GM23338 (cell line): ENCODE data around the gene WNK1. TPM values are rescaled to one million over a fixed set of nuclear protein-coding genes. Genes with fewer than 3 reads are reported as not detected.

Experiments used
- ATAC-seq: fragments of 200-7000 bp; cut with Tn5 transposase; 3 replicates; pipeline ENCODE4 v1.9.1; 2020
- DNase-seq: peaks from one replicate; pipeline ENCODE4 v3.0.0-alpha.2; 2015; ENCODE audit warnings: low spot score
- H2AFZ ChIP-seq: fragments of 200-600 bp; sonication (generic); 2 replicates; pipeline ENCODE4 v1.8.0; 2016; ENCODE audit warnings: antibody characterized with exemption, mild to moderate bottlenecking, moderate library complexity
- H3F3A ChIP-seq: fragments of 200-600 bp; sonication (generic); replicated peaks from 2 replicates; pipeline ENCODE4 v1.8.0; 2017; ENCODE audit warnings: antibody characterized with exemption, mixed run types, low read depth
- H3K27ac ChIP-seq: fragments of 200-600 bp; sonication (generic); 2 replicates; pipeline ENCODE4 v1.6.1; 2016; ENCODE audit warnings: low read depth
- H3K27me3 ChIP-seq: fragments of 200-600 bp; sonication (generic); 2 replicates; pipeline ENCODE4 v1.8.0; 2016; ENCODE audit warnings: mild to moderate bottlenecking, mixed run types, moderate library complexity; ENCODE audit not compliant: insufficient read depth
- H3K36me3 ChIP-seq: fragments of 200-600 bp; sonication (generic); 2 replicates; pipeline ENCODE4 v1.8.0; 2016; ENCODE audit warnings: mild to moderate bottlenecking; ENCODE audit not compliant: insufficient read depth
- H3K4me1 ChIP-seq: fragments of 200-600 bp; sonication (generic); 2 replicates; pipeline ENCODE4 v1.8.0; 2016; ENCODE audit warnings: mild to moderate bottlenecking, moderate library complexity; ENCODE audit not compliant: insufficient read depth
- H3K4me2 ChIP-seq: fragments of 200-600 bp; sonication (generic); 2 replicates; pipeline ENCODE4 v1.7.1; 2017; ENCODE audit warnings: mixed run types
- H3K4me3 ChIP-seq: fragments of 200-600 bp; sonication (generic); 2 replicates; pipeline ENCODE4 v1.6.1; 2016; ENCODE audit warnings: mixed run types
- H3K79me2 ChIP-seq: fragments of 200-600 bp; sonication (generic); replicated peaks from 2 replicates; pipeline ENCODE4 v1.8.0; 2017; ENCODE audit warnings: mild to moderate bottlenecking; ENCODE audit not compliant: insufficient read depth
- H3K9me2 ChIP-seq: fragments of 200-600 bp; sonication (generic); 2 replicates; pipeline ENCODE4 v1.8.0; 2017; ENCODE audit not compliant: insufficient read depth
- H4K20me1 ChIP-seq: fragments of 200-600 bp; sonication (generic); replicated peaks from 2 replicates; pipeline ENCODE4 v1.8.0; 2017; ENCODE audit warnings: mild to moderate bottlenecking; ENCODE audit not compliant: insufficient read depth
- H3K27ac Mint-ChIP-seq: 2 replicates; pipeline ENCODE4 v1.8.0; 2020; ENCODE audit warnings: inconsistent platforms, mild to moderate bottlenecking, moderate library complexity, mixed read lengths
- H3K27me3 Mint-ChIP-seq: 3 replicates; pipeline ENCODE4 v1.8.0; 2022; ENCODE audit warnings: low read depth, mild to moderate bottlenecking, moderate library complexity, mixed read lengths, inconsistent platforms; ENCODE audit not compliant: insufficient read depth, poor library complexity
- H3K36me3 Mint-ChIP-seq: 3 replicates; pipeline ENCODE4 v1.8.0; 2021; ENCODE audit warnings: low read depth, mild to moderate bottlenecking, inconsistent platforms, moderate library complexity, mixed read lengths
- H3K4me1 Mint-ChIP-seq: 3 replicates; pipeline ENCODE4 v1.8.0; 2020; ENCODE audit warnings: mild to moderate bottlenecking, inconsistent platforms, mixed read lengths
- H3K4me3 Mint-ChIP-seq: 3 replicates; pipeline ENCODE4 v1.8.0; 2021; ENCODE audit warnings: moderate library complexity, mild to moderate bottlenecking, inconsistent platforms, mixed read lengths
- H3K9me3 Mint-ChIP-seq: 3 replicates; pipeline ENCODE4 v1.8.0; 2020; ENCODE audit warnings: moderate library complexity, mild to moderate bottlenecking, inconsistent platforms, mixed read lengths
- CREB1 ChIP-seq: fragments of 250-450 bp; sonication (Bioruptor Pico); IDR thresholded peaks from 2 replicates; pipeline ENCODE4 v1.5.0; 2020; ENCODE audit warnings: low read depth, mild to moderate bottlenecking, moderate library complexity
- ETS1 ChIP-seq: IDR thresholded peaks from 2 replicates; pipeline ENCODE4 v1.6.1; 2016; ENCODE audit warnings: antibody characterized with exemption
- JUNB ChIP-seq: IDR thresholded peaks from one replicate; pipeline ENCODE4 v1.6.1; 2016; ENCODE audit warnings: antibody characterized with exemption; ENCODE audit not compliant: unreplicated experiment
- NANOG ChIP-seq: IDR thresholded peaks from 2 replicates; pipeline ENCODE4 v1.6.1; 2016; ENCODE audit warnings: antibody characterized with exemption, borderline replicate concordance
- ZNF114 ChIP-seq: fragments of 250-450 bp; sonication (Bioruptor Pico); IDR thresholded peaks from 2 replicates; pipeline ENCODE4 v1.5.0; 2020; ENCODE audit warnings: mild to moderate bottlenecking, moderate library complexity
- ZNF462 ChIP-seq: fragments of 250-450 bp; sonication (Bioruptor Pico); IDR thresholded peaks from 2 replicates; pipeline ENCODE4 v1.5.0; 2020; ENCODE audit warnings: mild to moderate bottlenecking, moderate library complexity
- polyA plus RNA-seq: library from polyadenylated mRNA; unstranded; fragments of >200 nt; fragmentation: Nextera tagmentation; extraction: Ambion mirVana; gene quantifications from 2 replicates; pipeline ENCODE4 v1.2.1, GENCODE V29; 2016
- total RNA-seq: library from RNA; depleted of rRNA; stranded (reverse); fragments of >200 nt; shearing (Covaris generic); gene quantifications from 2 replicates; pipeline ENCODE4 v1.2.3, GENCODE V29; 2014

WNK1 gene
- total and polyA plus RNA-seq, 2 experiments from 2014 or later, result 86.8 to 114 TPM

GRCh38 chr12:873954-874353, 121.6 kb downstream of the WNK1 start:
- H3K9me3 Mint-ChIP-seq, result no peaks in the 10 kb centered on the region
- DNase-seq (no peak), ATAC-seq (no peak)
- Histone ChIP-seq H3K4me1 (no peaks in the 10 kb centered on the region), H3K36me3 (no peaks in the 10 kb centered on the region; the same call in 1 of the 2 replicates), H4K20me1 (peaks cover 3% of the 10 kb centered on the region; the same call in 1 of the 2 replicates), H3F3A (no peaks in the 10 kb centered on the region), H3K27ac (no peak overlapping the region), H3K9me2 (no peaks in the 10 kb centered on the region), H3K4me3 (no peak overlapping the region), H2AFZ (no peak overlapping the region), H3K27me3 (no peaks in the 10 kb centered on the region), H3K79me2 (no peaks in the 10 kb centered on the region), H3K4me2 (no peak overlapping the region)
- no peaks in the 10 kb centered on the region for H3K27me3 Mint-ChIP-seq
- peaks cover 9% of the 10 kb centered on the region; the same call in 2 of the 3 replicates for H3K36me3 Mint-ChIP-seq
- H3K4me3 Mint-ChIP-seq, result no peak overlapping the region
- H3K4me1 Mint-ChIP-seq, result no peaks in the 10 kb centered on the region
- TF ChIP-seq ZNF114 (CRISPR knock-in tag) (no peak), ZNF462 (no peak), NANOG (no peak), CREB1 (CRISPR knock-in tag) (no peak), ETS1 (no peak), JUNB (no peak)
- peak overlapping the region; percentile 56; the same call in 1 of the 2 replicates for H3K27ac Mint-ChIP-seq
